22Rv1 (cell line): ENCODE measurements around the gene FER.

Experiments
- H3K27ac ChIP-seq: fragments of 450-650 bp; 2 replicates; pipeline ENCODE4 v1.5.1; 2017
- ZFX ChIP-seq: fragments of 450-650 bp; IDR thresholded peaks from 2 replicates; pipeline ENCODE4 v1.6.1; 2017; ENCODE audit warnings: antibody characterized with exemption, borderline replicate concordance
- TF ChIP-seq, protein P1 (sequence below): fragments of 450-650 bp; IDR thresholded peaks from 2 replicates; pipeline ENCODE4 v1.5.1; 2017; ENCODE audit warnings: mild to moderate bottlenecking

The FER gene

DNA sequence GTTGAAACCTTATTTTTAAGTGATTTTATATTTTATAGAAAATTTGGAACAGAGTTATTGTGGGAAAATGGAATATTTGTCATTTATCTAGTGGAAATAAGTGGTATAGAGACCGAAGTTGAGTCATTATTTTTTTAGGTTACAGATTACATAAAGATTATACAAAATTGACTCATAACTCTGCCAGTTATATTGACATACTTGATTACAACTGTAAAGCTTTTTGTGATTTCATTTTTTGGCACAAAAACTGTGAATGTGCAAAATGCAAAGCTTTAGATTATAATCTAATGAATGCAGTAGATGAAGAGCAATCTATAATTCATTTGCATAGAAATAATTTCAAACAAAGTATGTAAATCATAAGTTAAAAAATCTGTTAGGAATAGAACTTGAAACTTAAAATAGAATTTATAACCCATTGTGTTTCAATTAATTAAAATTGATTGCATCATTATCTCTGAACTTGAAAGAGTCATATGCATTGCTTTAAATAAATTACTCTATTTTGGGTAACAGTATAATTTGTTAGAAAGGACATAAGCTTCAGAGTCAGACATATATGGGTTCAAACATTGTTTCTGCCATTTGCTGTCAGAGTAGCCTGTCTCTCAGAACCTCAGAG, 280.4 kb downstream of the FER start:
- no peak for TF ChIP-seq ZFX
- TF ChIP-seq, protein P1, sequence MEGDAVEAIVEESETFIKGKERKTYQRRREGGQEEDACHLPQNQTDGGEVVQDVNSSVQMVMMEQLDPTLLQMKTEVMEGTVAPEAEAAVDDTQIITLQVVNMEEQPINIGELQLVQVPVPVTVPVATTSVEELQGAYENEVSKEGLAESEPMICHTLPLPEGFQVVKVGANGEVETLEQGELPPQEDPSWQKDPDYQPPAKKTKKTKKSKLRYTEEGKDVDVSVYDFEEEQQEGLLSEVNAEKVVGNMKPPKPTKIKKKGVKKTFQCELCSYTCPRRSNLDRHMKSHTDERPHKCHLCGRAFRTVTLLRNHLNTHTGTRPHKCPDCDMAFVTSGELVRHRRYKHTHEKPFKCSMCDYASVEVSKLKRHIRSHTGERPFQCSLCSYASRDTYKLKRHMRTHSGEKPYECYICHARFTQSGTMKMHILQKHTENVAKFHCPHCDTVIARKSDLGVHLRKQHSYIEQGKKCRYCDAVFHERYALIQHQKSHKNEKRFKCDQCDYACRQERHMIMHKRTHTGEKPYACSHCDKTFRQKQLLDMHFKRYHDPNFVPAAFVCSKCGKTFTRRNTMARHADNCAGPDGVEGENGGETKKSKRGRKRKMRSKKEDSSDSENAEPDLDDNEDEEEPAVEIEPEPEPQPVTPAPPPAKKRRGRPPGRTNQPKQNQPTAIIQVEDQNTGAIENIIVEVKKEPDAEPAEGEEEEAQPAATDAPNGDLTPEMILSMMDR: no peak

GRCh38 chr5:109028608-109029299, 281.1 kb downstream of the FER start:
- H3K27ac ChIP-seq: no peak overlapping the region
- TF ChIP-seq, protein P1: no peak
- TF ChIP-seq ZFX: no peak

More for the DNA sequence above, 280.4 kb downstream of the FER start:
- no peak overlapping the region for H3K27ac ChIP-seq

DNA sequence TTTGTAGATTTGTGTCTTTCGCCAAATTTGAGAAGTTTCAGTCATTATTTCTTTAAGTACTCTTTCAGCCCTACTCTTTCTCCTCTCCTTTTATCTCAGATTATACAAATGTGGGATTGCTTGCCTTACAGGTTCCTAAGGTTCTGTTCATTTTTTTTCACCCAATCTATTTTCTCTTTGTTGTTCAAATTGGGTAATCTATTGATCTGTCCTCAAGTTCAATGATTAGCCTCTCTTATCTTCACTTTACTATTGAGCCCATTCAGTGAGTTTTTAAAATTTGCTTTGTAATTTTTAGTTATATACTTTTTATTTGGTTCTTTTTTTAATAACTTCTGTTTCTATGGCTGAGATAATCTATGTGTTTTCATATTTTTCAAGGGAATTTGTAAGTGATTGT, 282.1 kb downstream of the FER start:
- H3K27ac ChIP-seq: no peak overlapping the region
- TF ChIP-seq, protein P1: no peak
- TF ChIP-seq ZFX: no peak

- no peak for TF ChIP-seq ZFX
- TF ChIP-seq, protein P1: no peak
- no peak overlapping the region for H3K27ac ChIP-seq
Measured at GRCh38 chr5:109030360-109031143, 282.9 kb downstream of the FER start.

DNA sequence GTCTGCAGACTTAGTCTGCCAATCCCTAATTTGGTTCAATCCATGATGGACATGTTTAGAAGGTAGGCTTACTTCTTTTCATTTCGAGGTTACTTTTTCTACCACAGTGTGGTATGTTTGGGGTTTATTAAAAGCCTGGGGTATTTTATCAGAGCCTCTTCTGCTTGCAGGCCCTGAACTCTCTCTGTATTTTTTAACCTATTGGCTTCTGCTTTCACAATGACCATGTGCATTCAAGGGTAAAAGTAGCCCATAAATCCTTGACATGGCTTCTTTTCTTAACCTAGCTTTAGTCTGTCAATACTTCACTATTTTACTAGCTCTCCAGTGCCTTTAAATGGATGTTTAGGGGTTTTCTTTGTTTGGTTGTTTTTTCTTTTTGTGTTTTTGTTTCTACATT, 286.6 kb downstream of the FER start:
- H3K27ac ChIP-seq: no peak overlapping the region
- TF ChIP-seq ZFX: no peak
- TF ChIP-seq, protein P1: no peak

DNA sequence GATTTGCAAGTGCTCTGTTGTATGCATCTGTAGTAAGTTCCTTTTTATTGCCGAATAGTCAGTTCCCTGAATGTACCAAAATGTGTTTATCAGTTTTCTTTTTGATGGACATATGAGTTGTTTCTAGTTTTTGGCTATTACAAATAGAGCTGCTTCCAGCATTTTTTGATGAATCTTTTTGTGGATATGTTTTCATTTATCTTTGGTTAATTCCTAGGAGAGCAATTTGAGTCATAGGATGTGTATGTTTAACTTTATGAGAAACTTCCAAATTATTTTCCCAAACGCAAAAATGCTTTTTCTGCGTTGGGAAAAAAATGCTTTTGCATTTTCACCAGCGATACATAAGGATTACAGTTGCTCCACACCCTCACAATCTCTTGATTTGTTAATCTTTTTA, 287.7 kb downstream of the FER start:
- no peak overlapping the region for H3K27ac ChIP-seq
- no peak for TF ChIP-seq ZFX
- TF ChIP-seq, protein P1: no peak
